Testis (tissue), 2 donors: Measurements from ENCODE around the gene ARID5B.

ENCODE experiments used
- POLR2A ChIP-seq: fragments of 450-650 bp; IDR thresholded peaks from one replicate; pipeline ENCODE4 v1.6.1; 2017; ENCODE audit warnings: antibody characterized with exemption, mild to moderate bottlenecking, moderate library complexity
- TF ChIP-seq, protein P1 (sequence below), 3 experiments: fragments of 450-650 bp in 2 of 3; fragments of 200-600 bp in 1 of 3; sonication (generic) in 1 of 3; IDR thresholded peaks; one replicate each; pipeline ENCODE4 v1.5.1; 2016 to 2019; ENCODE audit warnings: antibody characterized with exemption in 3 of 3, mild to moderate bottlenecking in 2 of 3, moderate library complexity in 1 of 3

DNA sequence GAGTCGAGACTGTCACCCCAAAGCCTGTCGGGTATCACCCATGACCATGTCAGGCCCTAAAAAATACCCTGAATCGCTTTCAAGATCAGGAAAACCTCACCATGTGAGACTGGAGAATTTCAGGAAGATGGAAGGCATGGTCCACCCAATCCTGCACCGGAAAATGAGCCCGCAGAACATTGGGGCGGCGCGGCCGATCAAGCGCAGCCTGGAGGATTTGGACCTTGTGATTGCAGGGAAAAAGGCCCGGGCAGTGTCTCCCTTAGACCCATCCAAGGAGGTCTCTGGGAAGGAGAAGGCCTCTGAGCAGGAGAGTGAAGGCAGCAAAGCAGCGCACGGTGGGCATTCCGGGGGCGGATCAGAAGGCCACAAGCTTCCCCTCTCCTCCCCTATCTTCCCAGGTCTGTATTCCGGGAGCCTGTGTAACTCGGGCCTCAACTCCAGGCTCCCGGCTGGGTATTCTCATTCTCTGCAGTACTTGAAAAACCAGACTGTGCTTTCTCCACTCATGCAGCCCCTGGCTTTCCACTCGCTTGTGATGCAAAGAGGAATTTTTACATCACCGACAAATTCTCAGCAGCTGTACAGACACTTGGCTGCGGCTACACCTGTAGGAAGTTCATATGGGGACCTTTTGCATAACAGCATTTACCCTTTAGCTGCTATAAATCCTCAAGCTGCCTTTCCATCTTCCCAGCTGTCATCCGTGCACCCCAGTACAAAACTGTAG lies 191.0 kb downstream of the ARID5B start:
- TF ChIP-seq, protein P1, sequence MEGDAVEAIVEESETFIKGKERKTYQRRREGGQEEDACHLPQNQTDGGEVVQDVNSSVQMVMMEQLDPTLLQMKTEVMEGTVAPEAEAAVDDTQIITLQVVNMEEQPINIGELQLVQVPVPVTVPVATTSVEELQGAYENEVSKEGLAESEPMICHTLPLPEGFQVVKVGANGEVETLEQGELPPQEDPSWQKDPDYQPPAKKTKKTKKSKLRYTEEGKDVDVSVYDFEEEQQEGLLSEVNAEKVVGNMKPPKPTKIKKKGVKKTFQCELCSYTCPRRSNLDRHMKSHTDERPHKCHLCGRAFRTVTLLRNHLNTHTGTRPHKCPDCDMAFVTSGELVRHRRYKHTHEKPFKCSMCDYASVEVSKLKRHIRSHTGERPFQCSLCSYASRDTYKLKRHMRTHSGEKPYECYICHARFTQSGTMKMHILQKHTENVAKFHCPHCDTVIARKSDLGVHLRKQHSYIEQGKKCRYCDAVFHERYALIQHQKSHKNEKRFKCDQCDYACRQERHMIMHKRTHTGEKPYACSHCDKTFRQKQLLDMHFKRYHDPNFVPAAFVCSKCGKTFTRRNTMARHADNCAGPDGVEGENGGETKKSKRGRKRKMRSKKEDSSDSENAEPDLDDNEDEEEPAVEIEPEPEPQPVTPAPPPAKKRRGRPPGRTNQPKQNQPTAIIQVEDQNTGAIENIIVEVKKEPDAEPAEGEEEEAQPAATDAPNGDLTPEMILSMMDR (IDR thresholded peaks at IDR 0.05): no peak
- TF ChIP-seq POLR2A: no peak
